ENCODE results near the gene DNLZ.
"Not testable (repeated sequence)": the region's sequence is repeated elsewhere in the genome, so short reads cannot be mapped to it uniquely, and the experiment has no call there.

DNLZ gene

DNA sequence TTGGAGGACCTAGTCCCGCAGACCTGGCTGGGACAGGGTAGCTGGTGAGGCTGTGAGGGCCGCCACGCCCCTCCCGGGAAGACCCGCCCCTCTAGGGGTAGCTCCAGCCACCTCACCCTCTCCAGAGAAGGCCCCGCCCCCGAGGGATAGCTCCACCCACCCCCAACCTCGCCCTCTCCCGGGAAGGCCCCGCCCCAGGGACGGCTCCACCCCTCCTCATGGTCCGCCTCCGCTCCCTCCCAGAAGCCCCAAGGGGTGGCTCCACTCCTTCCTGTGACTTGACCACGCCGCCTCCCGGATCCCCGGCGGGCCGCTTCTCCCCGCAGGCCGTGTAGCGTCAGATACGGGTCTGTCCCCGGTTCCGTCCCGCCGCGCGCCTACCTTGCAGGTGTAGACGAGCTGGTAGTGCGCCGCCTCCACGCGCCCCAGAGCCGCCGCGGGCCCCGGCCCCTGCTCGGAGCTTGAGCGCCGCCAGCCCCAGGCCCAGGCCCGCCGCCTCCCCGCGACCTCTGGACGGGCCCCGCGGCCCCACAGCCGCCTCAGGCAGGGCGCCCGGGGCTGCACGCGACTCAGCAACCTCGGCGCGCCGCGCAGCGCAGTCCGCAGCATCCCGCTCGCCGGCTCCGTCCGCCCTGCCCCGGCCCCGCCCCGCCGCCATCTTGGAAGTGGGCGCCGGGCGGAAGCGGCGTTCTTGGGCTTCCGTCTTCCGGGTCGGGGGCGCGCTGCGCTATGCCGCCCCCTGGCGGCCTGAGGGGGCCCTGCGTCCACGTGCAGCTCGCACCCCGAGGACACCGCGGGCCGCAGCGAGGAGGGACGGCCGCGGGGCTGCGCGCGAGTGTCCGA lies at the start of gene DNLZ:
TSS of gene DNLZ (minus strand) at position 639 of the 843 bp plus-strand sequence. CDS start at position 609, 30 bp downstream.
- peak; percentile 98 for DNase-seq

DNA sequence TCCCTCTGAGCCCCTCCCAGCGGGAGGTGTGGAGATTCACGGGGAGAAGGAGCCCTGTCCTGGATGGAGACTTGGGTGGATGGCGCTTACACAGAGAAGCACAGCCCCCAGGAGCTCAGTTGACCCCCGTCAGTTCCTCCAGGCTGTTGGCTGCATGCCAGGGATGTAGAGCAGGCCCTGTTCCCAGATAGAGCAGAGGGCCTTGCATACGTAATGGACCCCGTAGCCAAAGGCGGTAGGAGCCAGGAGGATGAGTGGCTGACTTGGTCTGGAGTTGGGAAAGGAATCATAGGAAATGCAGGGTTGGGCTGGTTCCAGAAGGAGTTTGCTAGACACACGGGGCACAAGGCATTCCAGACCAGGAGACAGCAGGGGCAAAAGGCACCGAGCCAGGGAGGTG lies 49.4 kb upstream of the DNLZ start:
- DNase-seq: no peak

DNA sequence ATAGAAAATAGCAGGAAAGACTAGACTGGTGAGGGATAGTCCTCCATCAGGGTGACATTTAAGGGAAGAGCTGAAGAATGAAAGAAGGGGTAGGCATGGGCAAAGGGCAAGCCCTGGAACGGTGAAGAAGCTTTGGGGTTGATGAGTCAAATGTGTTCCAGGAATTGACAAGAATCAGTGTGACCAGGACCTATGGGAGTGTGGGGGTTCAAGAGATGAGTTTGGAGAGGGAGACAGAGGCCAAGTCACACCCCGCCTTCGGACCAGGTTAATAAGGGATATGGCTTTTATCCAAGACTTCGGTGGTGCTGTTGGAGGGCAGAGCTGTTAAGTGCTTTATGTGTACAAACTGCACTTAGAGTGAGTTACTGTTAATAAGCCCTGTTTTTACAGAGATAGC lies 47.8 kb upstream of the DNLZ start:
- peak; percentile 10 for DNase-seq

- DNase-seq: peak; percentile 94
Measured at GRCh38 chr9:136410500-136411287, 47.1 kb upstream of the DNLZ start, which contains the start of the genes ENTR1 and PMPCA. ENTR1 (minus strand) TSS chr9:136410614; CDS start chr9:136410397, 217 bp downstream. PMPCA (plus strand) TSS chr9:136410658; CDS start chr9:136410669, 11 bp downstream.

DNA sequence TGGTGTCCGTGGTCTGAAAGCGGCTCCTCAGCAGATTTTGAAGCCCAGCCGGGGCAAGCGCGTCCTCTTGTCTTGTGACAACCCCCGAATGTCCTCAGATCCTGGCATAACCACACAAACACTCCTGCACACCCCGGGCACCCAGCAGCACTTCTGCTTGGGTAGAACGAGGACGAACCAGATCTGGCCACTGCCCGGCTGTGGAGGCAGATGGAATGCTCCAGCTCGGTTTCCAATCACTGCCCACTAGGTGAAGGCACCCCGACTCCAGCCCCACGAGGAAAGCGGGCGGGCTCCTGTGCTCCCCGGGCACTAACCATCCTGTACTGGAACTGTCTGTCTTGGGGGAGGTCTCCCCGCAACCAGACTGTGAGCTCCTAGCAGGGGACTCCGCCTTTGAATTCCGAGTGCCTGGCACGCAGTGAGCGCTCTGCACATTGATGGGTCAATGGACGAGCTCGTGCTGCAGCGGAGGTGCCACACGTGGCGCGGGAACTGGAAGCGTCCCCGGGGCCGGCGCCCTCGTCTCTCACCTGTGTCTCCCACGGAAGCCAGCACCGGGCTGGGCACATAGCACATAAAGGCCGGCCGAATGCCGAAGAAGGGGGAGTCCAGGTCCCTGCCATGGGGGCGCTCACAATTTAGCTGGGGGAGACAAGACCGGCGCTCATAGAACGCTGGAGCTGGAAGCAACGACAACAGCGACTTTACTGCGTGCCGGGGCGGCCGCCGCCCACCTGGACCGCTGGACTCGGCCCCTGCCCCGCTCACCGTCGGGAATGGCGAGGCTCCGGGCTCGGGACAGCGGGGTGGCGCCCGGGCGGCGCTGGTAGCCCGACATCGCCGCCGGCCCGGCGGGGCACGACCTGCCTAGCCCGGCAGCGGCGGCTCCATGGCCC lies 46.3 kb upstream of the DNLZ start:
- DNase-seq: peak; percentile 49

GRCh38 chr9:136407911-136408310 lies 44.4 kb upstream of the DNLZ start:
- peak; percentile 50 for DNase-seq

GRCh38 chr9:136407061-136407460 lies 43.5 kb upstream of the DNLZ start:
- DNase-seq: not testable (repeated sequence)

GRCh38 chr9:136405904-136406303 lies 42.4 kb upstream of the DNLZ start:
- DNase-seq: not testable (repeated sequence)

DNA sequence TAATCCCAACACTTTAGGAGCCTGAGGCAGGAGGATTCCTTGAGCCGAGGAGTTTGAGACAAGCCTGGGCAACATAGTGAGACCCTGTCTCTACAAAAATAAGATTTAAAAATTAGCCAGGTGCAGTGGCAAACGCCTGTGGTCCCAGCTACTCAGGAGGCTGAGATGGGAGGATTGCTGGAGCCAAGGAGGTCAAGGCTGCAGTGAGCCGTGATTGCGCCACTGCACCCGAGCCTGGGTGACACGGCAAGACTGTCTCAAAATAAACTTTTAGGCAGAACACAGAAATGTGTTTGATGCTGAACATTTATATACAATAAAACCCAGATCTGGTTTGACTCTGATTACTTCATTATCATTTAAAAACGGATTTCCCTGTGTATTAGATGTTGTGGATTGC lies 41.9 kb upstream of the DNLZ start:
- no peak for DNase-seq

DNA sequence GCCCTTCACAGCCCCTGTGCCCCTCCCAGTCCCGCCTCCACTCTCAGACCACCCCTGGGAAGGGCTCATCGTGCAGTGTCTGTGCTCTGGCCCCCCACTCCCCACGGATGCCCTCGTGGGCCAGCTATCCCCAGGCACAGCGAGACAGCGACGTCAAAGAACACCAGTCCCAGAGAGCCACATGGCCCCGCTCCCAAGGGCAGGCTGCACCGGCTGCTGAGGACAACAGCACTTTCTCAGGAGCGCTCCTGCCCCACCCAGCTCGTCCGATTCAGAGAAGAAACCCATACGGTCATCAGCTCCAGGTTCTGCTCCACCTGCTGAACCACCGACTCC lies 41.2 kb upstream of the DNLZ start:
- DNase-seq: no peak

GRCh38 chr9:136403915-136404800 lies 40.6 kb upstream of the DNLZ start:
- DNase-seq: peak; percentile 74

DNA sequence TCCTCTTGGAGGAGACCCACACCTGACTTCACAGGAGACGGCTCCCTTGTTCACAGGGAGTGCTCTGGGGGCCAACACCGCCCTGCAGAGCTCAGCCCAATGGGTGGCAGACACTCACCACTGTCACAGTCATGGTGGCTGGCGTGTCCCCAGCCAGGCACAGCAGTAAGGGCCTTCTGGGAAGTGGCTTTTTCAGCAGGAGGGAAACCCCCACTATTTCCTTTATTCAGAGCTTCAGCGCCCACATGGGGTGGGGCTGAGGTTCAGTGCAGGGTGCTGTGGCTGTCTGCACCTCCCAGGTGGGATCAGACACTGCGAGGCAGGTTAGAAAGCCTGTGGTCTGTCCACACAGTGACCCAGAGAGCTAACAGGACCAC lies 40.0 kb upstream of the DNLZ start:
- DNase-seq: peak; percentile 86

GRCh38 chr9:136402067-136402466 lies 38.5 kb upstream of the DNLZ start:
- no peak for DNase-seq

DNA sequence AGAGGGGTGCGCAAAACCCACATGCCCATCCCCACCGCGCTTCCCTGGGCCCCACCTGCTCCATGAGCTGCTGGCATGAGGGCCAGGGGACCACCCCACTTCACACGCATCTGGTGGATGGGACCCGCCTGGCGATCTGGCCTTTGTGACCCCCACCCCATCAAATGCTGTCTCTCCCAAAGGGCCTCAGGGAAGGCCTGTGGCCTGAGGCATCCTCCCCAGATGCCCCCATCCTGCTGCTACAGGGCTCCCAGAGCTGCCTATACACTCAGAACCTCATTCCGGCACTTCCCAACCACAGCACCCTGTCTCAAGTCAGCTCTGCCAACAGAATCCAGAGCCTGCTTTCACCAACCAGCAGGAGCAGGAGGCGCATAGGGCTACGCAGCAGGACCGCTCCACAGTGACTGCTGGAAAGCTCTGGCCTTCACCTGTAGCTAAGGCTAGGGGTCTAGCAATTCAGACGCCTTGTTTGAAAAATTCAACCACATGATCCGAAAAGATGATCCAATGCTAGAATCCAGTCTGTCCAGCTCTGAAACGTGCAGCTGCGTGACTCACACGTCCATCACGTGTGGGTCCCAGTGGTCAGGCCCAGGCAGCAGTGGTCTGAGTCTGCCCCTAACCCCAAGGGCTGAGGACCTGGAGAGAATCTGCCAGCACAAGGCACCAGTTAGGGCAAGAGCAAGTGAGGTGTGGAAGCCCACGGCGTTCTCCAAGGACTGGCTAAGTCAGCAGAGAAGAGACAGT lies 37.8 kb upstream of the DNLZ start:
- DNase-seq: no peak

- peak; percentile 92 for DNase-seq
Measured at GRCh38 chr9:136400038-136400834, 36.7 kb upstream of the DNLZ start, which contains the start of gene SNAPC4. SNAPC4 (minus strand) TSS chr9:136400170; CDS start chr9:136398428, 1,742 bp downstream.

- peak; percentile 41 for DNase-seq
Measured at GRCh38 chr9:136399176-136400037, 35.9 kb upstream of the DNLZ start.

DNA sequence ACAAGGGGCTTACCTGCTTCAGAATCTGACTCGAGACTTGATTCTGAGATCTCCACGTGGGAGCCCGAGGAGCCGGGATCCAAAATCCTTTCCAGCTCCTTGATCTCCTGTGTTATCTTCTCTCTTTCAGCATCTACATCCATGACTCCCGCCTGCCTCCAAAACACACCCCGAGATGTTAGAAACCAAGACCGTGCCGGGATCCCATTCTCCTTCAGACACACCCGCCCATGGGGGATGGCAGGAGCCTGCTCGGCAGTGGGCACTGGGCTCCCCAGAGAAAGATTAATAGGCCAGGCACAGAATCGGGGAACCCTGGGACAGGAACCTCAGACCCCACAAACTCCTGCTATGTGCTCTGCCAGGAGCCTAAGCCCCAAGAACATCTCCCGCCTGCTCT lies 34.7 kb upstream of the DNLZ start:
- no peak for DNase-seq

DNA sequence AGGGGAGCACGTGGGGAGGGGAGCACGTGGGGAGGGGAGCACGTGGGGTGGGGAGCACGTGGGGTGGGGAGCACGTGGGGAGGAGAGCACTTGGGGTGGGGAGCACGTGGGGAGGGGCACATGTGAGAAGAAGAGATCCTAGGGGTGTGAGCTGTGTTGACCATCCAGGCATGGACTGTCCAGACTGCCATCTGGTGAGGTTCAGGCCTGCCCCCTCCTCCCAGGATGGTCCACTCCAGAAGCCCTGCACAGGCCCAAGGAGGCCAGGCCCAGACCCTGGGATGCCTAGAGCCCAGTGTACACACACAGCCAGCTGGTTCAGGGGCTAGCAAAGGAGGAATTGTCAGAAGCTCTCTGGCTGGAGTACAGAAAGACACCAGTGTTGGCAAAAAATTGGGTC lies 34.1 kb upstream of the DNLZ start:
- no peak for DNase-seq

DNA sequence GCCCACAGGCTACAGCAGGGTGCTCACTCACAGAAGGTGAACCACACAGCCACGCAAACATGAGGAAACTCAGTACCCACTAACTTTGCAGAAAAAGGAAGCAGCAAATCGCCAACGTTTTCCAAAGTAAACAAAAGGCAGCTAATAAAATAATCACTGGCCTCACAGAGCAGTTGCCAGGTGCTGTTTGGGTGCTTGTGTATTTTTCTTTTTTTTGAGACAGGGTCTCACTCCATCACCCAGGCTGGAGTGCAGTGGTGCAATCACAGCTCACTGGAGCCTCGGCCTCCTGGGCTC lies 32.6 kb upstream of the DNLZ start:
- DNase-seq: no peak
